ENCODE measurements around the gene SIK3. TPM values are rescaled to one million over a fixed set of nuclear protein-coding genes. Genes with fewer than 3 reads are reported as not detected.
"Not testable (repeated sequence)": the region's sequence is repeated elsewhere in the genome, so short reads cannot be mapped to it uniquely, and the experiment has no call there.

The SIK3 gene
- total and polyA plus RNA-seq, 8 donors: 11.1 to 27.3 (median 24.0) TPM

DNA sequence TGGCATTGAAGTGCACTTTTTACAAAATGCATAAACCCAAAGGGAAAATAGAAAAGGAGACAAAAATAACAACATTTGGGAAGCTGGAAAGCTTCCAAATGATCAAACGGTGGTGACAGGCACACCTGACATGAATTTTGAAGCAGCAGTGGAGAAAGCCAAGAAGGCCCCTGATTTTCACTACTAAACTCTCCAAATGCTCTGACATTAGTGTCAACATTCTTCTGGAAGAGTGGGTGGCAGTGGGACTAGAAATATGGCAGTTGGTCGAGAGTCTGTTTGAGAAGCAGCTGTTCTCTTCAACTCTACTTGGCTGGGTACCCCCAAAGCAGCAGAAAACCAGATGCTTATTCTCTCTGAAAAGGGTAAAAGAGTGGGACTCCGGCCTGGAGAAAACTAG, 294.2 kb downstream of the SIK3 start:
- intact Hi-C loops (cut with DNase I): no loop called here
- 58 to 67% methylated on average over 3 of the region's 3 CpGs for WGBS, 2 donors
- Histone ChIP-seq H3K27ac (no peak overlapping the region), H3K4me3 (no peak overlapping the region), H3K36me3 (no peaks in the 10 kb centered on the region), H3K9me3 (no peaks in the 10 kb centered on the region), H3K4me1 (peaks cover 8 to 22% (median 13%) of the 10 kb centered on the region in 3 donors), H3K27me3 (no peaks in the 10 kb centered on the region)
- DNase-seq (no peak), ATAC-seq (no peak), FAIRE-seq (no peak)
- TF ChIP-seq CTCF (IDR thresholded peaks at IDR 0.05): no peak

- FAIRE-seq; ATAC-seq; H3K36me3 ChIP-seq; DNase-seq; intact Hi-C loops (cut with DNase I); H3K9me3 ChIP-seq; H3K4me3 ChIP-seq; H3K27me3 ChIP-seq; H3K27ac ChIP-seq: not testable (repeated sequence)
- H3K4me1 ChIP-seq: peaks cover 6 to 14% (median 6%) of the 10 kb centered on the region in 3 donors
These were observed 296.6 kb downstream of the SIK3 start for GRCh38 chr11:116801662-116802061.

GRCh38 chr11:116800610-116801009, 297.6 kb downstream of the SIK3 start:
- 92 to 97% methylated on average over 2 of the region's 2 CpGs for WGBS, 2 donors
- Histone ChIP-seq H3K36me3 (no peaks in the 10 kb centered on the region), H3K27me3 (no peaks in the 10 kb centered on the region), H3K9me3 (no peaks in the 10 kb centered on the region), H3K4me3 (no peak overlapping the region), H3K4me1 (peaks cover 6 to 8% (median 6%) of the 10 kb centered on the region in 3 donors), H3K27ac (no peak overlapping the region)
- FAIRE-seq (no peak), ATAC-seq (no peak), DNase-seq (no peak)
- TF ChIP-seq CTCF (IDR thresholded peaks at IDR 0.05): no peak
- intact Hi-C loops (cut with DNase I): no loop called here

- H3K27ac ChIP-seq: no peak overlapping the region
- H3K4me1 ChIP-seq: peaks cover 6 to 8% (median 6%) of the 10 kb centered on the region in 3 donors
- H3K27me3 ChIP-seq: no peaks in the 10 kb centered on the region
- 89% methylated on average over 5 of the region's 5 CpGs for WGBS, 2 donors
- H3K9me3 ChIP-seq: no peaks in the 10 kb centered on the region
- no peak for DNase-seq
- no peak overlapping the region for H3K4me3 ChIP-seq
- intact Hi-C loops (cut with DNase I): loop anchor here in 1 of 3 donors (10.0 kb wide), 1 partner anchor 306 kb away; no protein-coding TSS in a partner anchor
- FAIRE-seq: no peak
- H3K36me3 ChIP-seq: no peaks in the 10 kb centered on the region
- TF ChIP-seq CTCF (IDR thresholded peaks at IDR 0.05): no peak
- no peak for ATAC-seq
These were observed 299.9 kb downstream of the SIK3 start for GRCh38 chr11:116798368-116798767.

DNA sequence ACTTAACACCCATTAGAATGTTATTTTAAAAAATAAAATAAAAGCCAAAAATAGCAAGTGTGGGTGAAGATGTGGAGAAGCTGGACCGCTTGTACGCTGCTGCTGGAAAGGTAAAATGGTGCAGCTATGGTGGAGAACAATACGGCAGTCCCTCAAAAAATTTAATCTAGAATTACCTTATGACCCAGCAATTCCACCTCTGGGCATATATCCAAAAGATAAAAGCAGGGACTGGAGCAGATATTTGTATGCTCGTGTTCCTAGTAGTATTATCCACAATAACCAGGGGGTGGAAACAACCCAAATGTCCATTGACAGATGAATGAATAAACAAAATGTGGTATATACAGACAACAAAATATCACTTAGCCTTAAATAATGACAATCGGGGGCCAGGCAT, 300.4 kb downstream of the SIK3 start:
- no peak overlapping the region for H3K4me3 ChIP-seq
- WGBS, 2 donors: 33 to 37% methylated on average over 5 of the region's 5 CpGs
- no peaks in the 10 kb centered on the region for H3K9me3 ChIP-seq
- no peak overlapping the region for H3K27ac ChIP-seq
- H3K4me1 ChIP-seq: peaks cover 6 to 8% (median 6%) of the 10 kb centered on the region in 3 donors
- FAIRE-seq (no peak), ATAC-seq (peak; percentile 44 to 90 (median 70)), DNase-seq (no peak)
- TF ChIP-seq CTCF (IDR thresholded peaks at IDR 0.05): no peak
- H3K36me3 ChIP-seq: no peaks in the 10 kb centered on the region
- no peaks in the 10 kb centered on the region for H3K27me3 ChIP-seq
- intact Hi-C loops (cut with DNase I): loop anchor here in 1 of 3 donors (10.0 kb wide), 1 partner anchor 307 kb away; no protein-coding TSS in a partner anchor
